Testis (tissue), 2 donors: ENCODE data around the gene SOCS6.

Experiments used
- CTCF ChIP-seq, 3 experiments: fragments of 450-650 bp in 2 of 3; fragments of 200-600 bp in 1 of 3; sonication (generic) in 1 of 3; IDR thresholded peaks; one replicate each; pipeline ENCODE4 v1.5.1; 2016 to 2019; ENCODE audit warnings: antibody characterized with exemption in 3 of 3, mild to moderate bottlenecking in 2 of 3, moderate library complexity in 1 of 3
- POLR2A ChIP-seq: fragments of 450-650 bp; IDR thresholded peaks from one replicate; pipeline ENCODE4 v1.6.1; 2017; ENCODE audit warnings: antibody characterized with exemption, mild to moderate bottlenecking, moderate library complexity

- no peak for TF ChIP-seq CTCF (IDR thresholded peaks at IDR 0.05)
- no peak for TF ChIP-seq POLR2A
Measured at GRCh38 chr18:70332694-70333093, 43.8 kb downstream of the SOCS6 start.
